Liver (tissue), 3 donors: ENCODE measurements around the gene LDLRAD4.

ENCODE experiments used
- EGR1 ChIP-seq, 2 donors: IDR thresholded peaks; 2 replicates each; pipeline ENCODE4 v1.6.1; 2016 to 2018; ENCODE audit warnings: antibody characterized with exemption in 2 of 2, low read depth in 2 of 2
- NR2F2 ChIP-seq: IDR thresholded peaks from 2 replicates; pipeline ENCODE4 v1.6.1; 2016; ENCODE audit warnings: antibody characterized with exemption
- TAF1 ChIP-seq: conservative IDR thresholded peaks from 2 replicates; pipeline ENCODE4 v1.6.1; 2016; ENCODE audit warnings: antibody characterized with exemption, mild to moderate bottlenecking
- YY1 ChIP-seq: IDR thresholded peaks from 2 replicates; pipeline ENCODE4 v1.6.1; 2016; ENCODE audit warnings: antibody characterized with exemption, mild to moderate bottlenecking
- TF ChIP-seq, protein P1 (sequence below): IDR thresholded peaks from 2 replicates; pipeline ENCODE4 v1.6.1; 2016; ENCODE audit warnings: antibody characterized with exemption, mild to moderate bottlenecking
- TF ChIP-seq, protein P2 (sequence below): fragments of 150-350 bp; IDR thresholded peaks from 2 replicates; pipeline ENCODE4 v1.5.1; 2017; ENCODE audit warnings: improper control_type of control experiment, low read depth, low read length; ENCODE audit not compliant: missing input control
- TF ChIP-seq, protein P3 (sequence below): IDR thresholded peaks from 2 replicates; pipeline ENCODE4 v1.6.1; 2016; ENCODE audit warnings: antibody characterized with exemption
- TF ChIP-seq, protein P4 (sequence below): IDR thresholded peaks from 2 replicates; pipeline ENCODE4 v1.6.1; 2016; ENCODE audit warnings: antibody characterized with exemption
- donor health status: healthy.
- donor health status: healthy.

DNA sequence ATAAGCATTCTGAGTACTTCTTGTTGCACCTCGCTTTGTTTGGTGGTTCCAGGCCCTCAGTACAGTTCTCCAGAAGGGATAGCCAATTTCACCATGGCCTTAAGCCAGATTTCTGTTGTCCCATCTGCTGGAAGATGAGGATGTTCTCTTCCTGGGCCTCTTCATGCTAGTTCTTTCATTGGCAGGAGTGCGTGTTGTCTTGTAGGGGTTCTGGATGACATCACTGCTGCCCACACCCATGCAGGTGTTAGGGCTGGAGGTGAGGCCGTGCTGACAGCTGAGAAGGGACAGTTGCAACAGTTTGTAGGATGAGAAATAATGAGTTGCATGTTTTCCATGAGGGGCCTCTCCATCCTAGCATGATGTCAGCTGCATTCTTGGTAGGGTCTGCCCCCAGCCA, 142.9 kb downstream of the LDLRAD4 start:
- no peak for TF ChIP-seq TAF1
- TF ChIP-seq, protein P1, sequence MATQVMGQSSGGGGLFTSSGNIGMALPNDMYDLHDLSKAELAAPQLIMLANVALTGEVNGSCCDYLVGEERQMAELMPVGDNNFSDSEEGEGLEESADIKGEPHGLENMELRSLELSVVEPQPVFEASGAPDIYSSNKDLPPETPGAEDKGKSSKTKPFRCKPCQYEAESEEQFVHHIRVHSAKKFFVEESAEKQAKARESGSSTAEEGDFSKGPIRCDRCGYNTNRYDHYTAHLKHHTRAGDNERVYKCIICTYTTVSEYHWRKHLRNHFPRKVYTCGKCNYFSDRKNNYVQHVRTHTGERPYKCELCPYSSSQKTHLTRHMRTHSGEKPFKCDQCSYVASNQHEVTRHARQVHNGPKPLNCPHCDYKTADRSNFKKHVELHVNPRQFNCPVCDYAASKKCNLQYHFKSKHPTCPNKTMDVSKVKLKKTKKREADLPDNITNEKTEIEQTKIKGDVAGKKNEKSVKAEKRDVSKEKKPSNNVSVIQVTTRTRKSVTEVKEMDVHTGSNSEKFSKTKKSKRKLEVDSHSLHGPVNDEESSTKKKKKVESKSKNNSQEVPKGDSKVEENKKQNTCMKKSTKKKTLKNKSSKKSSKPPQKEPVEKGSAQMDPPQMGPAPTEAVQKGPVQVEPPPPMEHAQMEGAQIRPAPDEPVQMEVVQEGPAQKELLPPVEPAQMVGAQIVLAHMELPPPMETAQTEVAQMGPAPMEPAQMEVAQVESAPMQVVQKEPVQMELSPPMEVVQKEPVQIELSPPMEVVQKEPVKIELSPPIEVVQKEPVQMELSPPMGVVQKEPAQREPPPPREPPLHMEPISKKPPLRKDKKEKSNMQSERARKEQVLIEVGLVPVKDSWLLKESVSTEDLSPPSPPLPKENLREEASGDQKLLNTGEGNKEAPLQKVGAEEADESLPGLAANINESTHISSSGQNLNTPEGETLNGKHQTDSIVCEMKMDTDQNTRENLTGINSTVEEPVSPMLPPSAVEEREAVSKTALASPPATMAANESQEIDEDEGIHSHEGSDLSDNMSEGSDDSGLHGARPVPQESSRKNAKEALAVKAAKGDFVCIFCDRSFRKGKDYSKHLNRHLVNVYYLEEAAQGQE = no peak
- TF ChIP-seq, protein P2, sequence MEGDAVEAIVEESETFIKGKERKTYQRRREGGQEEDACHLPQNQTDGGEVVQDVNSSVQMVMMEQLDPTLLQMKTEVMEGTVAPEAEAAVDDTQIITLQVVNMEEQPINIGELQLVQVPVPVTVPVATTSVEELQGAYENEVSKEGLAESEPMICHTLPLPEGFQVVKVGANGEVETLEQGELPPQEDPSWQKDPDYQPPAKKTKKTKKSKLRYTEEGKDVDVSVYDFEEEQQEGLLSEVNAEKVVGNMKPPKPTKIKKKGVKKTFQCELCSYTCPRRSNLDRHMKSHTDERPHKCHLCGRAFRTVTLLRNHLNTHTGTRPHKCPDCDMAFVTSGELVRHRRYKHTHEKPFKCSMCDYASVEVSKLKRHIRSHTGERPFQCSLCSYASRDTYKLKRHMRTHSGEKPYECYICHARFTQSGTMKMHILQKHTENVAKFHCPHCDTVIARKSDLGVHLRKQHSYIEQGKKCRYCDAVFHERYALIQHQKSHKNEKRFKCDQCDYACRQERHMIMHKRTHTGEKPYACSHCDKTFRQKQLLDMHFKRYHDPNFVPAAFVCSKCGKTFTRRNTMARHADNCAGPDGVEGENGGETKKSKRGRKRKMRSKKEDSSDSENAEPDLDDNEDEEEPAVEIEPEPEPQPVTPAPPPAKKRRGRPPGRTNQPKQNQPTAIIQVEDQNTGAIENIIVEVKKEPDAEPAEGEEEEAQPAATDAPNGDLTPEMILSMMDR = no peak
- TF ChIP-seq YY1 = no peak
- TF ChIP-seq, protein P3, sequence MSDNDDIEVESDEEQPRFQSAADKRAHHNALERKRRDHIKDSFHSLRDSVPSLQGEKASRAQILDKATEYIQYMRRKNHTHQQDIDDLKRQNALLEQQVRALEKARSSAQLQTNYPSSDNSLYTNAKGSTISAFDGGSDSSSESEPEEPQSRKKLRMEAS = no peak
- TF ChIP-seq, protein P4, sequence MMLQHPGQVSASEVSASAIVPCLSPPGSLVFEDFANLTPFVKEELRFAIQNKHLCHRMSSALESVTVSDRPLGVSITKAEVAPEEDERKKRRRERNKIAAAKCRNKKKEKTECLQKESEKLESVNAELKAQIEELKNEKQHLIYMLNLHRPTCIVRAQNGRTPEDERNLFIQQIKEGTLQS = no peak
- TF ChIP-seq NR2F2 = no peak
- TF ChIP-seq EGR1 (IDR thresholded peaks at IDR 0.05; ENCODE audit: low read depth in 2 of 2) = no peak
